SK-N-SH treated with all-trans-retinoic acid at 6 μM for 48 hours (cell line): ENCODE results near the gene PHETA1.

Experiments
- ARNTL ChIP-seq: fragments of 450-650 bp; formaldehyde crosslinking; IDR thresholded peaks from 2 replicates; pipeline ENCODE4 v1.5.0; 2020; ENCODE audit warnings: low read depth, mild to moderate bottlenecking, moderate library complexity, borderline replicate concordance
- BACH2 ChIP-seq: fragments of 250-450 bp; sonication (Bioruptor Pico); IDR thresholded peaks from 2 replicates; pipeline ENCODE4 v1.9.0; 2021; ENCODE audit warnings: mild to moderate bottlenecking, borderline replicate concordance
- ESRRG ChIP-seq: fragments of 250-450 bp; sonication (Bioruptor Pico); IDR thresholded peaks from 2 replicates; pipeline ENCODE4 v1.6.1; 2021; ENCODE audit warnings: mild to moderate bottlenecking
- GLIS3 ChIP-seq: fragments of 250-450 bp; sonication (Bioruptor Pico); IDR thresholded peaks from 2 replicates; pipeline ENCODE4 v1.5.0; 2020; ENCODE audit warnings: mild to moderate bottlenecking, moderate library complexity
- PPARA ChIP-seq: fragments of 250-450 bp; sonication (Bioruptor Pico); IDR thresholded peaks from 2 replicates; pipeline ENCODE4 v1.5.0; 2020; ENCODE audit warnings: mild to moderate bottlenecking, borderline replicate concordance
- SNAI2 ChIP-seq: fragments of 250-450 bp; sonication (Bioruptor Pico); IDR thresholded peaks from 2 replicates; pipeline ENCODE4 v1.5.0; 2020; ENCODE audit warnings: mild to moderate bottlenecking, moderate library complexity
- TCF4 ChIP-seq: fragments of 250-450 bp; sonication (Bioruptor Pico); IDR thresholded peaks from 2 replicates; pipeline ENCODE4 v1.8.0; 2021; ENCODE audit warnings: mild to moderate bottlenecking, moderate library complexity, borderline replicate concordance
- TOX ChIP-seq: fragments of 250-450 bp; sonication (Bioruptor Pico); IDR thresholded peaks from 2 replicates; pipeline ENCODE4 v1.8.0; 2021; ENCODE audit warnings: mild to moderate bottlenecking, moderate library complexity, borderline replicate concordance
- ZFP3 ChIP-seq: fragments of 250-450 bp; sonication (Bioruptor Pico); IDR thresholded peaks from 2 replicates; pipeline ENCODE4 v1.5.0; 2020; ENCODE audit warnings: mild to moderate bottlenecking, moderate library complexity
- ZFP30 ChIP-seq: fragments of 450-650 bp; formaldehyde crosslinking; IDR thresholded peaks from 2 replicates; pipeline ENCODE4 v1.5.0; 2022; ENCODE audit warnings: mild to moderate bottlenecking, moderate library complexity
- ZNF565 ChIP-seq: fragments of 450-650 bp; formaldehyde crosslinking; conservative IDR thresholded peaks from 2 replicates; pipeline ENCODE4 v1.5.0; 2020; ENCODE audit warnings: low read depth, mild to moderate bottlenecking, moderate library complexity
- ZNF70 ChIP-seq: fragments of 450-650 bp; formaldehyde crosslinking; IDR thresholded peaks from 2 replicates; pipeline ENCODE4 v1.5.0; 2020; ENCODE audit warnings: mild to moderate bottlenecking, moderate library complexity
- TF ChIP-seq, protein P1 (sequence below): fragments of 250-450 bp; sonication (Bioruptor Pico); IDR thresholded peaks from 2 replicates; pipeline ENCODE4 v1.8.0; 2020; ENCODE audit warnings: mild to moderate bottlenecking, moderate library complexity, borderline replicate concordance
- TF ChIP-seq, protein P2 (sequence below): fragments of 250-450 bp; sonication (Bioruptor Pico); IDR thresholded peaks from 2 replicates; pipeline ENCODE4 v1.5.1; 2020; ENCODE audit warnings: low read depth, mild to moderate bottlenecking, moderate library complexity

- TF ChIP-seq GLIS3 (CRISPR knock-in tag) (no peak), ZNF70 (no peak), ZFP3 (CRISPR knock-in tag) (no peak), TOX (CRISPR knock-in tag) (no peak), ESRRG (CRISPR knock-in tag) (no peak), ZFP30 (CRISPR knock-in tag) (no peak), ARNTL (CRISPR knock-in tag) (no peak), BACH2 (CRISPR knock-in tag) (no peak), ZNF565 (CRISPR knock-in tag) (no peak), PPARA (no peak), TCF4 (CRISPR knock-in tag) (no peak), SNAI2 (CRISPR knock-in tag) (no peak)
- TF ChIP-seq, protein P1, sequence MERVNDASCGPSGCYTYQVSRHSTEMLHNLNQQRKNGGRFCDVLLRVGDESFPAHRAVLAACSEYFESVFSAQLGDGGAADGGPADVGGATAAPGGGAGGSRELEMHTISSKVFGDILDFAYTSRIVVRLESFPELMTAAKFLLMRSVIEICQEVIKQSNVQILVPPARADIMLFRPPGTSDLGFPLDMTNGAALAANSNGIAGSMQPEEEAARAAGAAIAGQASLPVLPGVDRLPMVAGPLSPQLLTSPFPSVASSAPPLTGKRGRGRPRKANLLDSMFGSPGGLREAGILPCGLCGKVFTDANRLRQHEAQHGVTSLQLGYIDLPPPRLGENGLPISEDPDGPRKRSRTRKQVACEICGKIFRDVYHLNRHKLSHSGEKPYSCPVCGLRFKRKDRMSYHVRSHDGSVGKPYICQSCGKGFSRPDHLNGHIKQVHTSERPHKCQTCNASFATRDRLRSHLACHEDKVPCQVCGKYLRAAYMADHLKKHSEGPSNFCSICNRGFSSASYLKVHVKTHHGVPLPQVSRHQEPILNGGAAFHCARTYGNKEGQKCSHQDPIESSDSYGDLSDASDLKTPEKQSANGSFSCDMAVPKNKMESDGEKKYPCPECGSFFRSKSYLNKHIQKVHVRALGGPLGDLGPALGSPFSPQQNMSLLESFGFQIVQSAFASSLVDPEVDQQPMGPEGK: no peak
- TF ChIP-seq, protein P2, sequence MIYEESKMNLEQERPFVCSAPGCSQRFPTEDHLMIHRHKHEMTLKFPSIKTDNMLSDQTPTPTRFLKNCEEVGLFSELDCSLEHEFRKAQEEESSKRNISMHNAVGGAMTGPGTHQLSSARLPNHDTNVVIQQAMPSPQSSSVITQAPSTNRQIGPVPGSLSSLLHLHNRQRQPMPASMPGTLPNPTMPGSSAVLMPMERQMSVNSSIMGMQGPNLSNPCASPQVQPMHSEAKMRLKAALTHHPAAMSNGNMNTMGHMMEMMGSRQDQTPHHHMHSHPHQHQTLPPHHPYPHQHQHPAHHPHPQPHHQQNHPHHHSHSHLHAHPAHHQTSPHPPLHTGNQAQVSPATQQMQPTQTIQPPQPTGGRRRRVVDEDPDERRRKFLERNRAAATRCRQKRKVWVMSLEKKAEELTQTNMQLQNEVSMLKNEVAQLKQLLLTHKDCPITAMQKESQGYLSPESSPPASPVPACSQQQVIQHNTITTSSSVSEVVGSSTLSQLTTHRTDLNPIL (CRISPR knock-in tag): no peak
Observed at GRCh38 chr12:111359914-111360276, 9.0 kb downstream of the PHETA1 start.
